ENCODE results near the gene UPB1.

GRCh38 chr22:24559471-24559870 is 64.3 kb downstream of the UPB1 start:
- no peak for TF ChIP-seq EZH2 (IDR thresholded peaks at IDR 0.05)
- TF ChIP-seq POLR2AphosphoS5 (IDR thresholded peaks at IDR 0.05; ENCODE audit: borderline replicate concordance, low read depth, low read length), result no peak

Measured in SK-N-MC (cell line).